HL-60 (cell line): ENCODE results near the gene KCTD19.

Experiments used
- DNase-seq, 2 experiments: peaks; one replicate each; pipeline ENCODE4 v3.0.0-alpha.2; 2010 to 2020; ENCODE audit warnings: low read depth in 1 of 2, low spot score in 1 of 2
- H3K27ac ChIP-seq: fragments of 250-450 bp; sonication (Bioruptor Pico); replicated peaks from 2 replicates; pipeline ENCODE4 v1.5.1; 2020; ENCODE audit warnings: mild to moderate bottlenecking, moderate library complexity
- H3K27me3 ChIP-seq: fragments of 250-450 bp; sonication (Bioruptor Pico); 2 replicates; pipeline ENCODE4 v1.5.1; 2021; ENCODE audit warnings: mild to moderate bottlenecking, moderate library complexity; ENCODE audit not compliant: insufficient read depth, poor library complexity, severe bottlenecking
- H3K4me3 ChIP-seq: replicated peaks from 2 replicates; pipeline ENCODE4 v1.5.1; 2011; ENCODE audit warnings: mild to moderate bottlenecking, control low read depth, low read length; ENCODE audit not compliant: insufficient read depth
- GABPA ChIP-seq: IDR thresholded peaks from 2 replicates; pipeline ENCODE4 v1.6.1; 2012; ENCODE audit warnings: low read depth
- POLR2AphosphoS5 ChIP-seq: IDR thresholded peaks from 2 replicates; pipeline ENCODE4 v1.6.1; 2012; ENCODE audit warnings: low read depth
- SPI1 ChIP-seq: IDR thresholded peaks from 2 replicates; pipeline ENCODE4 v1.6.1; 2012; ENCODE audit warnings: low read depth, mild to moderate bottlenecking, borderline replicate concordance
- TF ChIP-seq, protein P1 (sequence below): IDR thresholded peaks from one replicate; pipeline ENCODE4 v1.5.1; 2011; ENCODE audit warnings: low read length, control low read depth, inconsistent platforms; ENCODE audit not compliant: insufficient read depth
- TF ChIP-seq, protein P2 (sequence below): IDR thresholded peaks from 2 replicates; pipeline ENCODE4 v1.6.1; 2012; ENCODE audit warnings: low read depth; ENCODE audit not compliant: insufficient replicate concordance

The KCTD19 gene

DNA sequence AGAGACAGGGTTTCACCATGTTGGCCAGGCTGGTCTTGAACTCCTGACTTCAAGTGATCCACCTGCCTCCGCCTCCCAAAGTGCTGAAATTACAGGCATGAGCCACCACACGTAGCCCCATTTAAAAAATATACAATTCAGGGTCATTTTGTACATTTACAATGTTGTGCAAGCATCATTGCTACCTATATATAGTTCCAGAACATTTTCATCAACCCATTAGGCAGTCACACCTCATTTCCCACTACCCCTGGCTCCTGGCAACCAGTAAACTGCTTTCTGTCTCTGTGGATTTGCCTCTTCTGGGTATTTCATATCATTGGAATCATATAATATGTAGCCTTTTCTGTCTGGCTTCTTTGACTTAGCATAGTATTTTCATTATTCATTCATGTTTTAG, 6.8 kb upstream of the KCTD19 start:
- no peak for DNase-seq
- TF ChIP-seq GABPA (no peak), POLR2AphosphoS5 (no peak), SPI1 (no peak)
- TF ChIP-seq, protein P1, sequence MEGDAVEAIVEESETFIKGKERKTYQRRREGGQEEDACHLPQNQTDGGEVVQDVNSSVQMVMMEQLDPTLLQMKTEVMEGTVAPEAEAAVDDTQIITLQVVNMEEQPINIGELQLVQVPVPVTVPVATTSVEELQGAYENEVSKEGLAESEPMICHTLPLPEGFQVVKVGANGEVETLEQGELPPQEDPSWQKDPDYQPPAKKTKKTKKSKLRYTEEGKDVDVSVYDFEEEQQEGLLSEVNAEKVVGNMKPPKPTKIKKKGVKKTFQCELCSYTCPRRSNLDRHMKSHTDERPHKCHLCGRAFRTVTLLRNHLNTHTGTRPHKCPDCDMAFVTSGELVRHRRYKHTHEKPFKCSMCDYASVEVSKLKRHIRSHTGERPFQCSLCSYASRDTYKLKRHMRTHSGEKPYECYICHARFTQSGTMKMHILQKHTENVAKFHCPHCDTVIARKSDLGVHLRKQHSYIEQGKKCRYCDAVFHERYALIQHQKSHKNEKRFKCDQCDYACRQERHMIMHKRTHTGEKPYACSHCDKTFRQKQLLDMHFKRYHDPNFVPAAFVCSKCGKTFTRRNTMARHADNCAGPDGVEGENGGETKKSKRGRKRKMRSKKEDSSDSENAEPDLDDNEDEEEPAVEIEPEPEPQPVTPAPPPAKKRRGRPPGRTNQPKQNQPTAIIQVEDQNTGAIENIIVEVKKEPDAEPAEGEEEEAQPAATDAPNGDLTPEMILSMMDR, result no peak
- TF ChIP-seq, protein P2, sequence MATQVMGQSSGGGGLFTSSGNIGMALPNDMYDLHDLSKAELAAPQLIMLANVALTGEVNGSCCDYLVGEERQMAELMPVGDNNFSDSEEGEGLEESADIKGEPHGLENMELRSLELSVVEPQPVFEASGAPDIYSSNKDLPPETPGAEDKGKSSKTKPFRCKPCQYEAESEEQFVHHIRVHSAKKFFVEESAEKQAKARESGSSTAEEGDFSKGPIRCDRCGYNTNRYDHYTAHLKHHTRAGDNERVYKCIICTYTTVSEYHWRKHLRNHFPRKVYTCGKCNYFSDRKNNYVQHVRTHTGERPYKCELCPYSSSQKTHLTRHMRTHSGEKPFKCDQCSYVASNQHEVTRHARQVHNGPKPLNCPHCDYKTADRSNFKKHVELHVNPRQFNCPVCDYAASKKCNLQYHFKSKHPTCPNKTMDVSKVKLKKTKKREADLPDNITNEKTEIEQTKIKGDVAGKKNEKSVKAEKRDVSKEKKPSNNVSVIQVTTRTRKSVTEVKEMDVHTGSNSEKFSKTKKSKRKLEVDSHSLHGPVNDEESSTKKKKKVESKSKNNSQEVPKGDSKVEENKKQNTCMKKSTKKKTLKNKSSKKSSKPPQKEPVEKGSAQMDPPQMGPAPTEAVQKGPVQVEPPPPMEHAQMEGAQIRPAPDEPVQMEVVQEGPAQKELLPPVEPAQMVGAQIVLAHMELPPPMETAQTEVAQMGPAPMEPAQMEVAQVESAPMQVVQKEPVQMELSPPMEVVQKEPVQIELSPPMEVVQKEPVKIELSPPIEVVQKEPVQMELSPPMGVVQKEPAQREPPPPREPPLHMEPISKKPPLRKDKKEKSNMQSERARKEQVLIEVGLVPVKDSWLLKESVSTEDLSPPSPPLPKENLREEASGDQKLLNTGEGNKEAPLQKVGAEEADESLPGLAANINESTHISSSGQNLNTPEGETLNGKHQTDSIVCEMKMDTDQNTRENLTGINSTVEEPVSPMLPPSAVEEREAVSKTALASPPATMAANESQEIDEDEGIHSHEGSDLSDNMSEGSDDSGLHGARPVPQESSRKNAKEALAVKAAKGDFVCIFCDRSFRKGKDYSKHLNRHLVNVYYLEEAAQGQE, result no peak
- no peak overlapping the region for H3K4me3 ChIP-seq
- no peak overlapping the region for H3K27ac ChIP-seq
- no peaks in the 10 kb centered on the region for H3K27me3 ChIP-seq

- no peak for DNase-seq
- TF ChIP-seq POLR2AphosphoS5, result no peak
- no peak for TF ChIP-seq SPI1
- TF ChIP-seq GABPA, result no peak
- TF ChIP-seq, protein P2, result no peak
- TF ChIP-seq, protein P1, result no peak
Observed at GRCh38 chr16:67329901-67330300, 3.4 kb upstream of the KCTD19 start.

GRCh38 chr16:67327743-67328142, 1.2 kb upstream of the KCTD19 start:
- H3K4me3 ChIP-seq, result no peak overlapping the region
- H3K27me3 ChIP-seq, result peaks cover 23% of the 10 kb centered on the region
- no peak for DNase-seq
- TF ChIP-seq SPI1, result no peak
- TF ChIP-seq, protein P1, result no peak
- no peak for TF ChIP-seq GABPA
- no peak for TF ChIP-seq POLR2AphosphoS5
- TF ChIP-seq, protein P2, result no peak
- H3K27ac ChIP-seq, result no peak overlapping the region

More at GRCh38 chr16:67329901-67330300, 3.4 kb upstream of the KCTD19 start:
- H3K27ac ChIP-seq, result no peak overlapping the region
- peaks cover 13% of the 10 kb centered on the region for H3K27me3 ChIP-seq
- no peak overlapping the region for H3K4me3 ChIP-seq
